RPMI8226 (cell line): Measurements from ENCODE around the gene RNF224.
"Not testable (repeated sequence)": the region's sequence is repeated elsewhere in the genome, so short reads cannot be mapped to it uniquely, and the experiment has no call there.

Experiments
- DNase-seq: peaks from one replicate; pipeline ENCODE4 v3.0.0-alpha.2; 2015

Gene RNF224

GRCh38 chr9:137255448-137256114 lies 28.3 kb downstream of the RNF224 start:
- DNase-seq: peak; percentile 75

GRCh38 chr9:137256362-137256761 lies 29.1 kb downstream of the RNF224 start:
- DNase-seq: no peak

GRCh38 chr9:137256856-137257255 lies 29.6 kb downstream of the RNF224 start:
- peak; percentile 15 for DNase-seq

GRCh38 chr9:137262173-137262908 lies 35.0 kb downstream of the RNF224 start:
- DNase-seq: not testable (repeated sequence)

- DNase-seq: no peak
These were observed 35.6 kb downstream of the RNF224 start for GRCh38 chr9:137262909-137263285.

- DNase-seq: no peak
These were observed 36.2 kb downstream of the RNF224 start for GRCh38 chr9:137263506-137263905.

- DNase-seq: no peak
These were observed 36.8 kb downstream of the RNF224 start for GRCh38 chr9:137264067-137264466.

GRCh38 chr9:137265496-137266161 lies 38.3 kb downstream of the RNF224 start:
- no peak for DNase-seq

- no peak for DNase-seq
These were observed 38.8 kb downstream of the RNF224 start for GRCh38 chr9:137266162-137266527.

GRCh38 chr9:137266585-137267453 lies 39.5 kb downstream of the RNF224 start:
- DNase-seq: no peak

- no peak for DNase-seq
These were observed 40.6 kb downstream of the RNF224 start for GRCh38 chr9:137267933-137268355.

- DNase-seq: no peak
These were observed 41.4 kb downstream of the RNF224 start for GRCh38 chr9:137268538-137269201.

- DNase-seq: no peak
These were observed 42.0 kb downstream of the RNF224 start for GRCh38 chr9:137269231-137269772.

- no peak for DNase-seq
These were observed 43.8 kb downstream of the RNF224 start for GRCh38 chr9:137270929-137271695.

GRCh38 chr9:137271696-137272076 lies 44.4 kb downstream of the RNF224 start:
- no peak for DNase-seq

GRCh38 chr9:137272241-137273094 lies 45.2 kb downstream of the RNF224 start:
- DNase-seq: no peak

GRCh38 chr9:137273095-137273490 lies 45.8 kb downstream of the RNF224 start:
- DNase-seq: no peak

- DNase-seq: peak; percentile 82
These were observed 46.5 kb downstream of the RNF224 start for GRCh38 chr9:137273611-137274320.

GRCh38 chr9:137275203-137275587 lies 47.9 kb downstream of the RNF224 start:
- no peak for DNase-seq
